Daoy (cell line): Measurements from ENCODE around the gene BTBD16. TPM values are rescaled to one million over a fixed set of nuclear protein-coding genes. Genes with fewer than 3 reads are reported as not detected.

Experiments used
- DNase-seq: peaks from one replicate; pipeline ENCODE4 v3.0.0-alpha.2; 2015; ENCODE audit warnings: low read depth
- total RNA-seq: library from RNA; depleted of rRNA; stranded (reverse); fragments of >200 nt; shearing (Covaris generic); gene quantifications from 2 replicates; pipeline ENCODE4 v1.2.3, GENCODE V29; 2014; rRNA removed

Gene BTBD16
- not detected in 2 replicates for total RNA-seq

GRCh38 chr10:122271076-122271475 is at the start of gene BTBD16:
BTBD16 (plus strand) TSS chr10:122271296; CDS start chr10:122275082, 3,786 bp downstream.
- no peak for DNase-seq

- DNase-seq: no peak
Observed at GRCh38 chr10:122221958-122222357, 49.1 kb upstream of the BTBD16 start.

- DNase-seq: no peak
Observed at GRCh38 chr10:122222638-122223037, 48.5 kb upstream of the BTBD16 start.

GRCh38 chr10:122224159-122224558 is 46.9 kb upstream of the BTBD16 start:
- no peak for DNase-seq

GRCh38 chr10:122225330-122225729 is 45.8 kb upstream of the BTBD16 start:
- no peak for DNase-seq

- no peak for DNase-seq
Observed at GRCh38 chr10:122227754-122228153, 43.3 kb upstream of the BTBD16 start.

- no peak for DNase-seq
Observed at GRCh38 chr10:122229666-122230065, 41.4 kb upstream of the BTBD16 start.

GRCh38 chr10:122230222-122230621 is 40.9 kb upstream of the BTBD16 start:
- no peak for DNase-seq

GRCh38 chr10:122232769-122233168 is 38.3 kb upstream of the BTBD16 start:
- DNase-seq: no peak

- DNase-seq: no peak
Observed at GRCh38 chr10:122233857-122234348, 37.2 kb upstream of the BTBD16 start.

GRCh38 chr10:122234416-122234815 is 36.7 kb upstream of the BTBD16 start:
- DNase-seq: no peak

GRCh38 chr10:122236690-122237306 is 34.3 kb upstream of the BTBD16 start:
- DNase-seq: no peak

GRCh38 chr10:122237331-122237990 is 33.6 kb upstream of the BTBD16 start:
- no peak for DNase-seq

- no peak for DNase-seq
Observed at GRCh38 chr10:122239578-122240257, 31.4 kb upstream of the BTBD16 start.

- DNase-seq: no peak
Observed at GRCh38 chr10:122240401-122240800, 30.7 kb upstream of the BTBD16 start.

- DNase-seq: no peak
Observed at GRCh38 chr10:122241836-122242235, 29.3 kb upstream of the BTBD16 start.

GRCh38 chr10:122243550-122243949 is 27.5 kb upstream of the BTBD16 start:
- no peak for DNase-seq

GRCh38 chr10:122244001-122244975 is 26.8 kb upstream of the BTBD16 start:
- DNase-seq: no peak

GRCh38 chr10:122245136-122245535 is 26.0 kb upstream of the BTBD16 start:
- no peak for DNase-seq

GRCh38 chr10:122245897-122246296 is 25.2 kb upstream of the BTBD16 start:
- DNase-seq: no peak

GRCh38 chr10:122246830-122247520 is 24.1 kb upstream of the BTBD16 start:
- DNase-seq: no peak
